ENCODE data around the gene ZNF484.
"Not testable (repeated sequence)": the region's sequence is repeated elsewhere in the genome, so short reads cannot be mapped to it uniquely, and the experiment has no call there.

GRCh38 chr9:92796337-92796804 lies 81.5 kb downstream of the ZNF484 start:
- TF ChIP-seq CTCF, EP300, POLR2AphosphoS5 (IDR thresholded peaks at IDR 0.05): not testable (repeated sequence)
